ENCODE results near the gene PLAAT2.

DNA sequence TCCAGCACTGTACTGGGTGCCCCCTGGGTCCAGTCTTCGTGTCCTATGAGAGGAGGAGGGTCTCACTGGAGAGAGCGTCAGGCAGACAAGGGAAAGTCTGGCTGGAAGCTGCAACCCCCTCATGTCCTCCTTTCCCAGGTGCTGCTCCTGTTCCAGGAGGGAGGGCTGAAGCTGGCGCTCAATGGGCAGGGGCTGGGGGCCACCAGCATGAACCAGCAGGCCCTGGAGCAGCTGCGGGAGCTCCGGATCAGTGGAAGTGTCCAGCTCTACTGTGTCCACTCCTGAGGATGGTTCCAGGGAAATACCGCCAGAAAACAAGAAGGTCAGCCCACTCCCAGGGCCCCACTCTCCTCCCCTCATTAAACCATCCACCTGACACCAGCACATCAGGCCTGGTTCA lies 47.1 kb downstream of the PLAAT2 start:
- TF ChIP-seq, protein P1, sequence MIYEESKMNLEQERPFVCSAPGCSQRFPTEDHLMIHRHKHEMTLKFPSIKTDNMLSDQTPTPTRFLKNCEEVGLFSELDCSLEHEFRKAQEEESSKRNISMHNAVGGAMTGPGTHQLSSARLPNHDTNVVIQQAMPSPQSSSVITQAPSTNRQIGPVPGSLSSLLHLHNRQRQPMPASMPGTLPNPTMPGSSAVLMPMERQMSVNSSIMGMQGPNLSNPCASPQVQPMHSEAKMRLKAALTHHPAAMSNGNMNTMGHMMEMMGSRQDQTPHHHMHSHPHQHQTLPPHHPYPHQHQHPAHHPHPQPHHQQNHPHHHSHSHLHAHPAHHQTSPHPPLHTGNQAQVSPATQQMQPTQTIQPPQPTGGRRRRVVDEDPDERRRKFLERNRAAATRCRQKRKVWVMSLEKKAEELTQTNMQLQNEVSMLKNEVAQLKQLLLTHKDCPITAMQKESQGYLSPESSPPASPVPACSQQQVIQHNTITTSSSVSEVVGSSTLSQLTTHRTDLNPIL (CRISPR knock-in tag; IDR thresholded peaks at IDR 0.05; ENCODE audit: low read depth) = no peak
- TF ChIP-seq PATZ1 (CRISPR knock-in tag; IDR thresholded peaks at IDR 0.05; ENCODE audit: borderline replicate concordance) = no peak
- no peak for TF ChIP-seq PPARA (CRISPR knock-in tag; IDR thresholded peaks at IDR 0.05; ENCODE audit: borderline replicate concordance)
- no peak for TF ChIP-seq TOX (CRISPR knock-in tag; IDR thresholded peaks at IDR 0.05; ENCODE audit: borderline replicate concordance)
- no peak for TF ChIP-seq ZC3H10 (CRISPR knock-in tag; IDR thresholded peaks at IDR 0.05)
- TF ChIP-seq ZFP30 (CRISPR knock-in tag; IDR thresholded peaks at IDR 0.05) = no peak
